HUDEP-2 (cell line): ENCODE data around the gene ALDH3A1.

Experiments
- DNase-seq, 76 experiments: peaks; one replicate each; lab custom pipeline; 2025; ENCODE audit not compliant: unreplicated experiment in 76 of 76; lab: John Stamatoyannopoulos, UW

Gene ALDH3A1

DNA sequence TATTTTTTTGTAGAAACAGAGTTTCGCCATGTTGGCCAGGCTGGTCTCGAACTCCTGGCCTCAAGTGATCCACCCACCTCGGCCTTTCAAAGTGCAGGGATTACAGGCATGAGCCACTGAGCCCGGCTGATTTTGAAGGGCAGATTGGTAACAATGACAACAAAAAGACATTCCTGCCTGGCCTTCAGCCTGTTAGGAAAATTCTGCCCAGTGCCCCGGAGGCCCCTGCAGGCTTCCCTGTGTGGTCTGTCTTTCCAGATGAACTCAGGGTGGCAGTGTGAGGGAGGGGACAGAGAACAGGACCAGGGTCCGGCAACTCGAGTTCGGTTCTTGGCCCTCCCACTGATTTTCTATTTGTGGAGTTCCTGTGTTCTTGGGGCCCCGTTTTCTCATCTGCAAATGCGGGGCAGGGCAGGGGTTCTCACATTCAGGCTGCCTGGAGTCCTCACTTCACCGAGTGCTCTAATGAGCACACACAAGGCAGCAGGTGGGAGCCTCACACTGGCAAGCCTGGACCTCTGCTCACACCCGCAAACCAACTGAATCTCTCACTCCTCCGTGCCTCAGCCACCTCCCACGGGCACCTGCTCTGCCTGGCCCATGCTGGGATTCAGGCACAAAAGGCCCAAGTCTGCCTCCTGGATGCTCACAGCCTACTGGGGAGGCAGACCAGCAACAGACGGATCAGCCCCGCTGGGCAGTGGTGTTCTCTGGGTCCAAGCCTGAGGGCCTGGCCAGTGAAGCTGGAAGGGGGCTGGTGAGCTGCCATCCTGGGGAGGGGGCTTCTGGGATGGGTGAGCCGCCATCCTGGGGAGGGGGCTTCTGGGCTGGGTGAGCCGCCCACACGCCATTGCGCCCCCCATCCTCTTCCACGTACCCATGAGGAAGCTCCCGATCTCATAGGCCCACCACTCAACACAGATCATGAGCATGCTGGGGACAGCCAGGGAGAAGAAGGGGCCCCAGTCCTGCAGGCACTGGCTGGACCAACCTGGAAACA lies 42.0 kb downstream of the ALDH3A1 start:
- no peak for DNase-seq

DNA sequence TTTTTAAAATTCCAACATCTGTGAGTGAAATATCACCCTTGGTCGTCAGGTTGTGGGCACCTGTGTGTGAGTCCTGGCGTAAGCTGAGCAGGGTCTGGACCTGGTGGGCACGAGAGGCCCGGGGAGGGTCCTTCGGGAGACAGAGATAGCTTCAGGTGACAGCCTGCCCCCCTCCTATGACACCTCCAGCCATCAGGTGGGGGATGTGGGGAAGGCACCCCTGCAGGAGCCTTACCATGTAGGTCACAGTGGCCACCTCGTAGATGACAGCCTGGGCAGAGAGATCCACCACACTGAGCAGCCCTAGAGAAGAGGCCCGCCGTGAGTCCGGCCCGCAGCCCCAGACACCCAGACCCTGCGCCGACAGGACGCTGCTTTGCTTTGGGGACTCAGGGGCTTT lies 42.9 kb downstream of the ALDH3A1 start:
- DNase-seq, result no peak

DNA sequence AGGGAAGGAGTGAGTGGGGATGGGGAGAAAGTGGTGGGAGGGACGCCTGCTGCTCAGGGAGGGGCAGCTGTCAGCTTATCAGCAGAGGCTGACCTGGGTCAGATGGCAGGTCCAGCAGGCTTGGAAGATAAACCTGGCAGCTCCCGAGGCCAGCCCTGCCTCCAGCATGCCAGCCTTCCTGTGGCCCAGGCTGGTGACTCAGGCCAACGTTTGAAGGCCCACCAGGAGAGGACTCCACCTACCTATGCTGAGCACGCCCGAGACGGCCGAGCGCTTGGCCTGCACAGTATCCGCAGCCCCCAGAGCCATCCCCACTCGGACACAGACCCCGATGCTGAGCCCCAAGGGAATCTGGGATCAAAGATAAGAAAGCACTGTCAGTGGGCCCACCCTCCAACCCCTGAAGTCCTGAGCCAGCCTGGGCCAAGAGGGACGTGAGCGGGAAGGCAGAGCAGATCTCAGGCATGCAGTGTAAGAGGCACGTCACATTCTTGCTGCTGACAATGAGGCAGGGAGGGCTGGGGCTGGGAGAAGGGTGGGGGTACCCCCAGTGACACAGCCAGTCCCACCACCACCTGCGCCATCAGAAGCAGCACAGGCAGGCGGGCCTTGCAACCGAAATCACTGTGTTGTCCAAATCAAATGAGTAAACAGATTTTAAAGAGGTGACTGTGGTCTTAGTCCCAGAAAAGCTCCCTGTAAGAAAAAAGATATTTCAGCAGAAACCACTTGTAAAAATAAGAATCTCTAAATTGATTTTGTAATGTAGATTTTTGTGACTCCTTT lies 44.1 kb downstream of the ALDH3A1 start:
- peak in 4 of 76 experiments; percentile 5 to 20 (median 12) for DNase-seq

DNA sequence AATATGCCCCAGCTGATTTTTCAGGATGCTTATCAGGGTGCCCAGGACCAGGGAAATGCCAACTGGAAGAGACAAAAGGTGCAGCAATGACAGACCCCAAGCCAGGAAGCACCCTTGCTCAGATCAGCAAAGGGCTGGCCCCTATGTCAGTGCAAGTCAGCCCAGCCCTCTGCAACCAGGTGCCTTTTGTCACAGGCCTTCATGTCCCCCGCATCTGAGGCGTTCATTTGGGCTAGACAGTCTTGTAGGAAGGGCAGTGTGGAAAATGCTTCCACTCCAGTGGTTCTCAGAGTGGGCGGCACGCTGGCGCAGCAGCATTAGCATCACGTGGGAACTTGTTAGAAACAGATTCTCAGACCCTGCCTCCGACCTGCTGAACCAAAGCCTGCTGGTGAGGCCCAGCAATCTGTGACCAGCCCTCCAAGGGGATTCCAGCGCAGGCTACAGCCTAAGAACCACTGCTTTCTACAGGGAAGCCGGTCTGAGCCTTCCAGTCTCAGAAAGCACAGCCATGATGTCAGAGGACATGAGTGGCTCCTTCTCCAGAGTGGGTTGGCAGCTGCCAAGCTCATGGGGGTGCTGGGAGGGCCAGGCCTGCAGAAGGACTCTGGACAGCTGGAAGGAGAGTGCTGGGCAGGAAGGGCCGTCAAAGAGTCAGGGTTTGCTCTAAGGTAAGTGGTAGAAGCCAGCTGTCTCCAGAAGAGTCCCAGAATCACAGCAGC lies 44.8 kb downstream of the ALDH3A1 start:
- DNase-seq, result peak in 1 of 76 experiments; percentile 4

DNA sequence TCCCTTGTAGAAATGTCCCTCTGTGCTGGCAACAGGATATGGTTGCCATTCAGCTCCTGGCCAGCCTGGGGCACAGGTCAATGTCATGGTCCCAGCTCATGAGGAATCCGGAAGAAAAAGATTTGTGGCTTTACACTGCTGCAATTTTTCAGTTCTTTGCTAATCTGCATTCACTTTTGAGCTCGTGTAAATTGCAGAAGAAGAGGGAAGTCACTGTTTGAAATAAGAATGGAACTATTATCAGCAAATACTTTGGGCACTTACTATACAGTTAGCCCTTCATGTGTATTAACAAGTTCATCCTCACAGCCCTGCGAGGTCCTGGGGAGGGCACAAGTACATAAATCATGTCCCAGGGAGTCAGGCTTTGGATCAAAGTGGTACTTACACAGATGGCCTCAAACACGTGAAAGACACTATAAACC lies 45.9 kb downstream of the ALDH3A1 start:
- no peak for DNase-seq
